HepG2 (cell line): ENCODE data around the gene OPRL1. TPM values are rescaled to one million over a fixed set of nuclear protein-coding genes. Genes with fewer than 3 reads are reported as not detected.

Experiments
- ATF7-NPFF ChIP-seq: sonication (generic); formaldehyde crosslinking; IDR thresholded peaks from 2 replicates; pipeline ENCODE4 v1.8.1; 2023; ENCODE audit warnings: mild to moderate bottlenecking, low read depth, missing genetic modification reagents, moderate library complexity
- DNMT1 ChIP-seq: sonication (generic); formaldehyde crosslinking; IDR thresholded peaks from 2 replicates; pipeline ENCODE4 v1.5.1; 2020; ENCODE audit warnings: mild to moderate bottlenecking, missing genetic modification reagents
- GPN1 ChIP-seq: sonication (generic); formaldehyde crosslinking; IDR thresholded peaks from 2 replicates; pipeline ENCODE4 v1.5.1; 2020; ENCODE audit warnings: missing genetic modification reagents, borderline replicate concordance
- IKZF4 ChIP-seq: sonication (generic); formaldehyde crosslinking; IDR thresholded peaks from 2 replicates; pipeline ENCODE4 v1.5.1; 2020; ENCODE audit warnings: borderline replicate concordance, mild to moderate bottlenecking, low read depth, missing genetic modification reagents; ENCODE audit errors: not compliant biosample characterization
- JUN ChIP-seq: sonication (generic); formaldehyde crosslinking; IDR thresholded peaks from 2 replicates; pipeline ENCODE4 v1.4.0; 2020; ENCODE audit warnings: mild to moderate bottlenecking, missing genetic modification reagents
- KMT2A ChIP-seq: sonication (generic); formaldehyde crosslinking; IDR thresholded peaks from 2 replicates; pipeline ENCODE4 v1.4.0; 2020; ENCODE audit warnings: missing genetic modification reagents
- MATR3 ChIP-seq: sonication (generic); formaldehyde crosslinking; IDR thresholded peaks from 2 replicates; pipeline ENCODE4 v1.4.0; 2020; ENCODE audit warnings: missing genetic modification reagents
- MIER2 ChIP-seq: IDR thresholded peaks from 2 replicates; pipeline ENCODE4 v1.6.1; 2016; ENCODE audit warnings: missing biosample characterization, missing genetic modification reagents
- NFATC3 ChIP-seq: sonication (generic); formaldehyde crosslinking; IDR thresholded peaks from 2 replicates; pipeline ENCODE4 v1.5.1; 2020; ENCODE audit warnings: mild to moderate bottlenecking, missing genetic modification reagents
- NFYB ChIP-seq: sonication (generic); formaldehyde crosslinking; IDR thresholded peaks from 2 replicates; pipeline ENCODE4 v1.4.0; 2020; ENCODE audit warnings: missing genetic modification reagents
- NR2F2 ChIP-seq: IDR thresholded peaks from 2 replicates; pipeline ENCODE4 v1.6.1; 2012; ENCODE audit warnings: low read depth, inconsistent platforms, borderline replicate concordance
- RELA ChIP-seq: sonication (generic); formaldehyde crosslinking; IDR thresholded peaks from 2 replicates; pipeline ENCODE4 v1.4.0; 2020; ENCODE audit warnings: missing genetic modification reagents
- RXRA ChIP-seq: sonication (generic); formaldehyde crosslinking; IDR thresholded peaks from 2 replicates; pipeline ENCODE4 v1.5.1; 2020; ENCODE audit warnings: missing genetic modification reagents
- SALL1 ChIP-seq: sonication (generic); formaldehyde crosslinking; IDR thresholded peaks from 2 replicates; pipeline ENCODE4 v1.8.0; 2022; ENCODE audit warnings: mild to moderate bottlenecking, missing genetic modification reagents
- SMARCE1 ChIP-seq: fragments of 450-650 bp; IDR thresholded peaks from 2 replicates; pipeline ENCODE4 v1.6.1; 2017; ENCODE audit warnings: borderline replicate concordance
- SP2 ChIP-seq: sonication (generic); formaldehyde crosslinking; IDR thresholded peaks from 2 replicates; pipeline ENCODE4 v1.5.1; 2020; ENCODE audit warnings: mild to moderate bottlenecking, missing genetic modification reagents
- TRAFD1 ChIP-seq: sonication (generic); formaldehyde crosslinking; IDR thresholded peaks from 2 replicates; pipeline ENCODE4 v1.5.1; 2020; ENCODE audit warnings: missing genetic modification reagents, mild to moderate bottlenecking, borderline replicate concordance
- TSC22D2 ChIP-seq: sonication (generic); formaldehyde crosslinking; IDR thresholded peaks from 2 replicates; pipeline ENCODE4 v1.5.1; 2020; ENCODE audit warnings: missing genetic modification reagents, mild to moderate bottlenecking, borderline replicate concordance
- ZNF20 ChIP-seq: sonication (generic); formaldehyde crosslinking; IDR thresholded peaks from 2 replicates; pipeline ENCODE4 v1.4.0; 2020; ENCODE audit warnings: mild to moderate bottlenecking, moderate library complexity, missing genetic modification reagents
- ZNF296 ChIP-seq: sonication (generic); formaldehyde crosslinking; conservative IDR thresholded peaks from 2 replicates; pipeline ENCODE4 v1.5.0; 2020; ENCODE audit warnings: mild to moderate bottlenecking, missing genetic modification reagents
- ZNF33A ChIP-seq: sonication (generic); formaldehyde crosslinking; IDR thresholded peaks from 2 replicates; pipeline ENCODE4 v1.5.1; 2020; ENCODE audit warnings: missing genetic modification reagents, mild to moderate bottlenecking, moderate library complexity, borderline replicate concordance
- ZNF451 ChIP-seq: sonication (generic); formaldehyde crosslinking; IDR thresholded peaks from 2 replicates; pipeline ENCODE4 v1.5.0; 2020; ENCODE audit warnings: mild to moderate bottlenecking, missing genetic modification reagents
- ZSCAN21 ChIP-seq: sonication (generic); formaldehyde crosslinking; IDR thresholded peaks from 2 replicates; pipeline ENCODE4 v1.8.0; 2022; ENCODE audit warnings: mild to moderate bottlenecking, missing genetic modification reagents, moderate library complexity, borderline replicate concordance
- polyA plus RNA-seq, 8 experiments: library from polyadenylated mRNA; depleted of rRNA in 3 of 8; stranded (reverse) in 7 of 8; unstranded in 1 of 8; fragments of >200 nt; fragmentation: Illumina TruSeq in 4 of 8; extraction: Trizol in 4 of 8; gene quantifications; 2 replicates each; pipeline versions ENCODE4 v1.2.1 to v1.2.3, GENCODE V29; 2011 to 2016; ENCODE audit warnings: low read depth in 4 of 8, missing spikeins in 1 of 8, mixed read lengths in 1 of 8; ENCODE audit not compliant: insufficient read depth in 1 of 8
- total RNA-seq, 5 experiments: library from RNA; depleted of rRNA; stranded (reverse); fragments of >200 nt; fragmentation: Illumina TruSeq; extraction: Trizol; gene quantifications; 2 replicates each; pipeline ENCODE4 v1.2.3, GENCODE V29; 2016; ENCODE audit warnings: low read depth in 1 of 5
- TF ChIP-seq, protein P1 (sequence below): IDR thresholded peaks from 2 replicates; pipeline ENCODE4 v1.6.1; 2016; ENCODE audit warnings: control low read depth
- TF ChIP-seq, protein P2 (sequence below): sonication (generic); formaldehyde crosslinking; IDR thresholded peaks from 2 replicates; pipeline ENCODE4 v1.8.1; 2023; ENCODE audit warnings: mild to moderate bottlenecking, missing genetic modification reagents, borderline replicate concordance
- TF ChIP-seq, protein P3 (sequence below): IDR thresholded peaks from 2 replicates; pipeline ENCODE4 v1.6.1; 2018; ENCODE audit warnings: missing genetic modification reagents, mild to moderate bottlenecking, missing compliant biosample characterization
- TF ChIP-seq, protein P4 (sequence below): IDR thresholded peaks from 2 replicates; pipeline ENCODE4 v1.6.1; 2012; ENCODE audit warnings: inconsistent platforms

OPRL1 gene
- total and polyA plus RNA-seq, 2 of the 13 experiments (the other 11 are each of a cell fraction or from before 2014, with no cell fraction given) = 0.35 to 0.71 TPM

DNA sequence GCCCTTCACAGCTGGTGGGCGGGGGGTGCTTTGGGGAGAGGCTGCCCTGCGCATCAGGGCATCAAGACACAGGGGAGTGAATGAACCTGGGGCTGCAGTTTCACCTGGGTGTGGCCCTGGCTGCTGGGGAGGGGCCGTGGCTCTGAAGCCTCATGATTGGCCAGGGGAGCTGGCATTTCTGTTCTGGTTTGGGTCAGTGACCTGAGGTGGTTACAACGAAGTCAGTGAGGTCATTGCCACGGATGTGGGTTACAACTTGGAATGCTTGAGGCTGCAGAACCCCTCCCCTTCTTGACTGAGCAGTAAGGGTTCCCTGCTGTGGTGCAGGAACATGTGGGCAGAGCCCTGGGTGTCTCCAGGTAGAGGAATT, 13.9 kb upstream of the OPRL1 start (continued):
- TF ChIP-seq ZNF33A = no peak
- peak; percentile 63 for TF ChIP-seq NFYB (CRISPR knock-in tag)
- TF ChIP-seq GPN1 (CRISPR knock-in tag) = no peak
- TF ChIP-seq MIER2 = no peak
- TF ChIP-seq ZNF451 (CRISPR knock-in tag) = no peak
- TF ChIP-seq RELA (CRISPR knock-in tag) = no peak
- TF ChIP-seq SP2 (CRISPR knock-in tag) = no peak; the same call in 1 of the 2 replicates
- TF ChIP-seq, protein P1, sequence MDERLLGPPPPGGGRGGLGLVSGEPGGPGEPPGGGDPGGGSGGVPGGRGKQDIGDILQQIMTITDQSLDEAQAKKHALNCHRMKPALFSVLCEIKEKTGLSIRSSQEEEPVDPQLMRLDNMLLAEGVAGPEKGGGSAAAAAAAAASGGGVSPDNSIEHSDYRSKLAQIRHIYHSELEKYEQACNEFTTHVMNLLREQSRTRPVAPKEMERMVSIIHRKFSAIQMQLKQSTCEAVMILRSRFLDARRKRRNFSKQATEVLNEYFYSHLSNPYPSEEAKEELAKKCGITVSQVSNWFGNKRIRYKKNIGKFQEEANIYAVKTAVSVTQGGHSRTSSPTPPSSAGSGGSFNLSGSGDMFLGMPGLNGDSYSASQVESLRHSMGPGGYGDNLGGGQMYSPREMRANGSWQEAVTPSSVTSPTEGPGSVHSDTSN = 0 out of 2 replicates have a peak, but pooled peaks have one; percentile 20
- TF ChIP-seq DNMT1 (CRISPR knock-in tag) = 0 out of 2 replicates have a peak, but pooled peaks have one; percentile 55
- TF ChIP-seq ZSCAN21 (CRISPR knock-in tag) = 0 out of 2 replicates have a peak, but pooled peaks have one; percentile 4
- 0 out of 2 replicates have a peak, but pooled peaks have one; percentile 0 for TF ChIP-seq NFATC3
- TF ChIP-seq JUN (CRISPR knock-in tag) = no peak
- no peak for TF ChIP-seq ZNF296 (CRISPR knock-in tag)
- TF ChIP-seq ZNF20 (CRISPR knock-in tag) = no peak
- TF ChIP-seq, protein P2, sequence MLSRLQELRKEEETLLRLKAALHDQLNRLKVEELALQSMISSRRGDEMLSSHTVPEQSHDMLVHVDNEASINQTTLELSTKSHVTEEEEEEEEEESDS (CRISPR knock-in tag) = no peak
- no peak; the same call in 1 of the 2 replicates for TF ChIP-seq TSC22D2
- TF ChIP-seq TRAFD1 (CRISPR knock-in tag) = no peak
- no peak; the same call in none of the 2 replicates for TF ChIP-seq SALL1
- TF ChIP-seq MATR3 = 0 out of 2 replicates have a peak, but pooled peaks have one; percentile 52
- no peak for TF ChIP-seq SMARCE1
- no peak for TF ChIP-seq IKZF4 (CRISPR knock-in tag)
- peak; percentile 89 for TF ChIP-seq RXRA (CRISPR knock-in tag)
- TF ChIP-seq, protein P3, sequence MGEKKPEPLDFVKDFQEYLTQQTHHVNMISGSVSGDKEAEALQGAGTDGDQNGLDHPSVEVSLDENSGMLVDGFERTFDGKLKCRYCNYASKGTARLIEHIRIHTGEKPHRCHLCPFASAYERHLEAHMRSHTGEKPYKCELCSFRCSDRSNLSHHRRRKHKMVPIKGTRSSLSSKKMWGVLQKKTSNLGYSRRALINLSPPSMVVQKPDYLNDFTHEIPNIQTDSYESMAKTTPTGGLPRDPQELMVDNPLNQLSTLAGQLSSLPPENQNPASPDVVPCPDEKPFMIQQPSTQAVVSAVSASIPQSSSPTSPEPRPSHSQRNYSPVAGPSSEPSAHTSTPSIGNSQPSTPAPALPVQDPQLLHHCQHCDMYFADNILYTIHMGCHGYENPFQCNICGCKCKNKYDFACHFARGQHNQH (CRISPR knock-in tag) = peak; percentile 23; the same call in 1 of the 2 replicates
- TF ChIP-seq NR2F2 = peak; percentile 53; the same call in 1 of the 2 replicates
- no peak; the same call in 1 of the 2 replicates for TF ChIP-seq KMT2A
- TF ChIP-seq, protein P4, sequence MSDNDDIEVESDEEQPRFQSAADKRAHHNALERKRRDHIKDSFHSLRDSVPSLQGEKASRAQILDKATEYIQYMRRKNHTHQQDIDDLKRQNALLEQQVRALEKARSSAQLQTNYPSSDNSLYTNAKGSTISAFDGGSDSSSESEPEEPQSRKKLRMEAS = no peak; the same call in 1 of the 2 replicates
- no peak for TF ChIP-seq ATF7-NPFF (CRISPR knock-in tag)
